Body of pancreas (tissue), 4 donors: ENCODE data around the gene SHCBP1. TPM values are rescaled to one million over a fixed set of nuclear protein-coding genes. Genes with fewer than 3 reads are reported as not detected.

Experiments used
- ATAC-seq: fragments of 150-250 bp; one replicate; pipeline ENCODE4 v1.9.1; 2016
- DNase-seq, 4 donors: peaks; one replicate each; pipeline ENCODE4 v3.0.0-alpha.2; 2019
- H3K27ac ChIP-seq, 4 donors: fragments of 200-600 bp; sonication (generic); 1 replicate in 3 of 4; 2 replicates in 1 of 4; pipeline versions ENCODE4 v1.5.1 to v1.6.1; 2016 to 2019; ENCODE audit warnings: mild to moderate bottlenecking in 1 of 4, mixed read lengths in 1 of 4, moderate library complexity in 1 of 4
- H3K27me3 ChIP-seq, 2 donors: fragments of 200-600 bp; sonication (generic); one replicate each; pipeline ENCODE4 v1.6.0; 2016; ENCODE audit warnings: mild to moderate bottlenecking in 1 of 2
- H3K36me3 ChIP-seq, 2 donors: fragments of 200-600 bp; sonication (generic); replicated peaks in 1 of 2; 2 replicates each; pipeline ENCODE4 v1.5.1; 2016; ENCODE audit warnings: low read depth in 2 of 2; ENCODE audit not compliant: insufficient read depth in 1 of 2
- H3K4me1 ChIP-seq: fragments of 200-600 bp; sonication (generic); one replicate; pipeline ENCODE4 v1.6.0; 2016
- H3K4me3 ChIP-seq, 2 donors: fragments of 200-600 bp; sonication (generic); 1 replicate in 1 of 2; 2 replicates in 1 of 2; pipeline ENCODE4 v1.5.1; 2016 to 2019
- H3K9me3 ChIP-seq, 3 donors: fragments of 200-600 bp; sonication (generic); 1 replicate in 2 of 3; 2 replicates in 1 of 3; pipeline ENCODE4 v1.5.1; 2016
- CTCF ChIP-seq, 7 experiments: fragments of 450-650 bp in 4 of 7; fragments of 200-600 bp in 3 of 7; sonication (generic) in 3 of 7; IDR thresholded peaks; one replicate each; pipeline ENCODE4 v1.5.1; 2016 to 2019; ENCODE audit warnings: antibody characterized with exemption in 7 of 7
- POLR2A ChIP-seq, 3 donors: fragments of 450-650 bp; IDR thresholded peaks; one replicate each; pipeline ENCODE4 v1.6.1; 2016; ENCODE audit warnings: antibody characterized with exemption in 3 of 3, mild to moderate bottlenecking in 2 of 3
- WGBS, 2 donors: methylation state at CpG; one replicate each; pipeline ENCODE4 v1.1.5; 2017; 5-methylcytosine and 5-hydroxymethylcytosine counted together
- intact Hi-C: fragments of 100-400 bp; cut with DNase I; formaldehyde crosslinking; loops from one replicate; pipeline ENCODE4 v1.15.1; 2023
- total RNA-seq, 2 donors: library from RNA; depleted of rRNA; stranded (reverse); fragments of >200 nt; gene quantifications; one replicate each; pipeline ENCODE4 v1.1.0, GENCODE V29; 2016

Gene SHCBP1
- total RNA-seq, 2 donors from 2014 or later, result 0.26 TPM; not detected in 1

GRCh38 chr16:46586011-46586577 is 35.1 kb downstream of the SHCBP1 start:
- Histone ChIP-seq H3K27me3 (no peaks in the 10 kb centered on the region), H3K4me1 (no peaks in the 10 kb centered on the region), H3K27ac (no peak overlapping the region), H3K4me3 (no peak overlapping the region), H3K9me3 (peaks cover 0 to 9% (median 0%) of the 10 kb centered on the region in 3 donors), H3K36me3 (no peaks in the 10 kb centered on the region)
- intact Hi-C loops, result no loop called here
- no peak for TF ChIP-seq POLR2A (IDR thresholded peaks at IDR 0.05)
- no peak for TF ChIP-seq CTCF (IDR thresholded peaks at IDR 0.05)
- DNase-seq (no peak), ATAC-seq (no peak)

- TF ChIP-seq CTCF (IDR thresholded peaks at IDR 0.05) (no peak), POLR2A (IDR thresholded peaks at IDR 0.05) (no peak)
- peaks cover 0 to 9% (median 0%) of the 10 kb centered on the region in 3 donors for H3K9me3 ChIP-seq
- no peaks in the 10 kb centered on the region for H3K4me1 ChIP-seq
- no peak for DNase-seq
- H3K4me3 ChIP-seq, result no peak overlapping the region
- no peak overlapping the region for H3K27ac ChIP-seq
- no peaks in the 10 kb centered on the region for H3K27me3 ChIP-seq
- ATAC-seq, result no peak
- no peaks in the 10 kb centered on the region for H3K36me3 ChIP-seq
- 65 to 70% methylated on average over 2 of the region's 2 CpGs for WGBS, 2 donors
- intact Hi-C loops, result no loop called here
Measured at GRCh38 chr16:46583036-46583435, 38.1 kb downstream of the SHCBP1 start.

GRCh38 chr16:46582313-46582712 is 38.9 kb downstream of the SHCBP1 start:
- Histone ChIP-seq H3K9me3 (peaks cover 0 to 9% (median 0%) of the 10 kb centered on the region in 3 donors), H3K27ac (no peak overlapping the region), H3K4me1 (no peaks in the 10 kb centered on the region), H3K4me3 (no peak overlapping the region), H3K36me3 (no peaks in the 10 kb centered on the region), H3K27me3 (no peaks in the 10 kb centered on the region)
- ATAC-seq, result no peak
- no peak for DNase-seq
- WGBS, 2 donors, result 75 to 100% methylated on average over 1 of the region's 1 CpG
- TF ChIP-seq POLR2A (IDR thresholded peaks at IDR 0.05) (no peak), CTCF (IDR thresholded peaks at IDR 0.05) (no peak)
- intact Hi-C loops, result no loop called here

- DNase-seq (no peak), ATAC-seq (no peak)
- Histone ChIP-seq H3K4me3 (no peak overlapping the region), H3K4me1 (no peaks in the 10 kb centered on the region), H3K36me3 (no peaks in the 10 kb centered on the region), H3K27me3 (no peaks in the 10 kb centered on the region), H3K9me3 (no peaks in the 10 kb centered on the region), H3K27ac (no peak overlapping the region)
- TF ChIP-seq POLR2A (IDR thresholded peaks at IDR 0.05), result no peak
- no peak for TF ChIP-seq CTCF (IDR thresholded peaks at IDR 0.05)
- intact Hi-C loops, result no loop called here
- 94 to 96% methylated on average over 3 of the region's 3 CpGs for WGBS, 2 donors
Measured at GRCh38 chr16:46577988-46578579, 43.1 kb downstream of the SHCBP1 start.

GRCh38 chr16:46573834-46574159 is 47.4 kb downstream of the SHCBP1 start:
- TF ChIP-seq CTCF (IDR thresholded peaks at IDR 0.05), result no peak
- TF ChIP-seq POLR2A (IDR thresholded peaks at IDR 0.05), result no peak
- ATAC-seq (no peak), DNase-seq (no peak)
- Histone ChIP-seq H3K9me3 (peaks cover 0 to 10% (median 0%) of the 10 kb centered on the region in 3 donors), H3K27ac (no peak overlapping the region), H3K36me3 (no peaks in the 10 kb centered on the region), H3K4me1 (no peaks in the 10 kb centered on the region), H3K27me3 (no peaks in the 10 kb centered on the region), H3K4me3 (no peak overlapping the region)
- WGBS, 2 donors, result 75 to 79% methylated on average over 13 of the region's 13 CpGs
- intact Hi-C loops, result no loop called here
